Osteocyte (in vitro differentiated cells): ENCODE data around the gene DDHD1. TPM values are rescaled to one million over a fixed set of nuclear protein-coding genes. Genes with fewer than 3 reads are reported as not detected.

Experiments used
- DNase-seq: peaks from one replicate; pipeline ENCODE4 v3.0.0; 2021; ENCODE audit warnings: mixed read lengths; ENCODE audit not compliant: unreplicated experiment; ENCODE audit errors: extremely low spot score
- H3K27ac Mint-ChIP-seq: one replicate; pipeline ENCODE4 v1.8.0; 2021; ENCODE audit warnings: mild to moderate bottlenecking, mixed read lengths; ENCODE audit not compliant: unreplicated experiment
- H3K27me3 Mint-ChIP-seq: one replicate; pipeline ENCODE4 v1.8.0; 2021; ENCODE audit warnings: mixed read lengths; ENCODE audit not compliant: unreplicated experiment
- H3K36me3 Mint-ChIP-seq: one replicate; pipeline ENCODE4 v1.8.0; 2021; ENCODE audit warnings: mixed read lengths; ENCODE audit not compliant: unreplicated experiment
- H3K4me1 Mint-ChIP-seq: one replicate; pipeline ENCODE4 v1.8.0; 2021; ENCODE audit warnings: mixed read lengths; ENCODE audit not compliant: unreplicated experiment
- H3K4me3 Mint-ChIP-seq: one replicate; pipeline ENCODE4 v1.8.0; 2021; ENCODE audit warnings: mild to moderate bottlenecking, moderate library complexity, mixed read lengths; ENCODE audit not compliant: unreplicated experiment
- H3K9me3 Mint-ChIP-seq: one replicate; pipeline ENCODE4 v1.8.0; 2021; ENCODE audit warnings: mixed read lengths; ENCODE audit not compliant: unreplicated experiment
- CTCF ChIP-seq: fragments of 200-600 bp; sonication (generic); IDR thresholded peaks from 2 replicates; pipeline ENCODE4 v1.5.0; 2021; ENCODE audit warnings: antibody characterized with exemption, mild to moderate bottlenecking, moderate library complexity
- total RNA-seq: library from RNA; stranded (reverse); gene quantifications from 2 replicates; pipeline ENCODE4 v1.2.1, GENCODE V29; 2021

DDHD1 gene
- total RNA-seq, 1 donor from 2014 or later: 21.1 TPM

DNA sequence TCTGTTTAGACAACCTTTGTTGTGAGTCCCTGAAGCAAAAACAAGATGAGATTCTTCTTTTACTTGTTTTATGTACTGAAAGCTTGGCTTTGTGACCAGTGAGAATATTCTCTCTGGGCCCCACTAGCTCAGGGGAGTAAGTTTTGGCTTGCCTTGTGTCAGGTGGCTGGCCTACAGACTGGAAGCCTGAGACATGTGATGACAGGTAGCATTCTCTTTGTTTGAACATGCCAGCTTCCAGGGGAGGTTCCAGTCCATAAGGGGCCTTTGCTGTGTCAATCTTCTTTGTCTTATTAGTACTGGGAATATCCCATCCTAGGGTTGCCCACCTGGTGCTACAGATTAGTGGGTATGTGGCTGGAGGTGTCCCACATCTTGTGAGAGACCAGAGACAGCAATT lies 136.2 kb downstream of the DDHD1 start:
- H3K4me1 Mint-ChIP-seq: peaks cover 38% of the 10 kb centered on the region
- no peaks in the 10 kb centered on the region for H3K9me3 Mint-ChIP-seq
- H3K4me3 Mint-ChIP-seq: no peak overlapping the region
- H3K36me3 Mint-ChIP-seq: no peaks in the 10 kb centered on the region
- H3K27ac Mint-ChIP-seq: peak overlapping the region; percentile 74
- DNase-seq: no peak
- TF ChIP-seq CTCF: no peak
- H3K27me3 Mint-ChIP-seq: no peaks in the 10 kb centered on the region

GRCh38 chr14:53016491-53016890 lies 136.6 kb downstream of the DDHD1 start:
- H3K36me3 Mint-ChIP-seq: no peaks in the 10 kb centered on the region
- TF ChIP-seq CTCF: no peak

DNA sequence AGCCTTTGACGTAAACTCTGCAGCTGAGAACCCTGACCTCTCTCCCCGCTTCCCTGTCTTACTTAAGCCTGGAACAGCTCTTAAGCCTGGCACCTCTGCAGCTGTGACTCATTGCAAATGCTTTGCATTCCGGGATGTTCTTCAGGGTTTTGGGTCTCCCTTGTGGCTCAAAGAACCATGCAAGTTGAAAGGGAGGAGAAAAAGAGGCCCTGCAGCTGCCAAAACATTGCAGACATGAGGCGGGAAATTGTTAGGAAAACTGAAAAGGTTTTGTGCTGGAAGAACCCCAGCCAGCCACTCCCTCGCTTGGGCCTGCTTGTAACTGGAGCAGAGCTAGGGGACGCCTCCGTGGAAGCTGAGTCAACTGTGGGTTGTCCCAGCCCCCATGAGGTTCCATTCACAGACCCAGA lies 142.1 kb downstream of the DDHD1 start:
- TF ChIP-seq CTCF: peak; percentile 7
- Mint-ChIP-seq H3K4me3 (no peak overlapping the region), H3K4me1 (peaks cover 46% of the 10 kb centered on the region), H3K36me3 (no peaks in the 10 kb centered on the region), H3K9me3 (no peaks in the 10 kb centered on the region), H3K27me3 (no peaks in the 10 kb centered on the region), H3K27ac (peak overlapping the region; percentile 90)
- peak; percentile 89 for DNase-seq

More at GRCh38 chr14:53016491-53016890, 136.6 kb downstream of the DDHD1 start:
- no peaks in the 10 kb centered on the region for H3K27me3 Mint-ChIP-seq
- no peak for DNase-seq
- peaks cover 40% of the 10 kb centered on the region for H3K4me1 Mint-ChIP-seq
- H3K27ac Mint-ChIP-seq: peak overlapping the region; percentile 74
- H3K4me3 Mint-ChIP-seq: no peak overlapping the region
- H3K9me3 Mint-ChIP-seq: no peaks in the 10 kb centered on the region

- H3K27ac Mint-ChIP-seq: peak overlapping the region; percentile 90
Measured at GRCh38 chr14:53010193-53011040, 142.7 kb downstream of the DDHD1 start.

More at GRCh38 chr14:53010193-53011040, 142.7 kb downstream of the DDHD1 start:
- H3K4me3 Mint-ChIP-seq: no peak overlapping the region
- TF ChIP-seq CTCF: no peak
- H3K9me3 Mint-ChIP-seq: no peaks in the 10 kb centered on the region
- no peaks in the 10 kb centered on the region for H3K36me3 Mint-ChIP-seq
- no peak for DNase-seq
- peaks cover 46% of the 10 kb centered on the region for H3K4me1 Mint-ChIP-seq
- H3K27me3 Mint-ChIP-seq: no peaks in the 10 kb centered on the region
